Uterus (tissue), 2 donors: ENCODE results near the gene C3orf52.

Experiments
- POLR2A ChIP-seq, 2 donors: fragments of 450-650 bp; IDR thresholded peaks; one replicate each; pipeline ENCODE4 v1.6.1; 2016; ENCODE audit warnings: antibody characterized with exemption in 2 of 2, mild to moderate bottlenecking in 1 of 2, moderate library complexity in 1 of 2
- TF ChIP-seq, protein P1 (sequence below), 4 experiments: fragments of 200-600 bp in 2 of 4; fragments of 450-650 bp in 2 of 4; sonication (generic) in 2 of 4; IDR thresholded peaks; one replicate each; pipeline ENCODE4 v1.5.1; 2016 to 2019; ENCODE audit warnings: antibody characterized with exemption in 4 of 4, mild to moderate bottlenecking in 2 of 4, moderate library complexity in 1 of 4

DNA sequence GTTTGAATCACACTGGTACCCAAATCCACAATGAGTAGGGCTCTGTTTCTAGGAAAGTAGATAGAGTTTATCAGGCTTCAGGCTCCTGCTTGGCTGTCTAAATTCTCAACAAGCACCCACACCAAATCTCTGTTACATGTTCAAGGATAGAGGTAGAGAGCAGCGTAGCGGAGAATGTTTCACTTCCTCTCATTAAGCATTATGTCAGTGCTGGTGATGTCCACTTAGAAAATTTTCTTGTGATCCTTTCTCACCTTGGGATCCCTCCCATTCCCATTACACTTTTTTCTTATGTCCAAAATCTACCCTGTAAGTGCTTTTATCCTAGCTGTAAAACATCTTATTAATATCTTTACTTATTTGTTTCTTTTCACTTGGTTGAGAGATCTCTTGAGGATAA lies 81.6 kb downstream of the C3orf52 start:
- TF ChIP-seq, protein P1, sequence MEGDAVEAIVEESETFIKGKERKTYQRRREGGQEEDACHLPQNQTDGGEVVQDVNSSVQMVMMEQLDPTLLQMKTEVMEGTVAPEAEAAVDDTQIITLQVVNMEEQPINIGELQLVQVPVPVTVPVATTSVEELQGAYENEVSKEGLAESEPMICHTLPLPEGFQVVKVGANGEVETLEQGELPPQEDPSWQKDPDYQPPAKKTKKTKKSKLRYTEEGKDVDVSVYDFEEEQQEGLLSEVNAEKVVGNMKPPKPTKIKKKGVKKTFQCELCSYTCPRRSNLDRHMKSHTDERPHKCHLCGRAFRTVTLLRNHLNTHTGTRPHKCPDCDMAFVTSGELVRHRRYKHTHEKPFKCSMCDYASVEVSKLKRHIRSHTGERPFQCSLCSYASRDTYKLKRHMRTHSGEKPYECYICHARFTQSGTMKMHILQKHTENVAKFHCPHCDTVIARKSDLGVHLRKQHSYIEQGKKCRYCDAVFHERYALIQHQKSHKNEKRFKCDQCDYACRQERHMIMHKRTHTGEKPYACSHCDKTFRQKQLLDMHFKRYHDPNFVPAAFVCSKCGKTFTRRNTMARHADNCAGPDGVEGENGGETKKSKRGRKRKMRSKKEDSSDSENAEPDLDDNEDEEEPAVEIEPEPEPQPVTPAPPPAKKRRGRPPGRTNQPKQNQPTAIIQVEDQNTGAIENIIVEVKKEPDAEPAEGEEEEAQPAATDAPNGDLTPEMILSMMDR (IDR thresholded peaks at IDR 0.05) = no peak
- no peak for TF ChIP-seq POLR2A (IDR thresholded peaks at IDR 0.05)
